Activated CD4-positive, CD25-positive, alpha-beta regulatory T cell treated with anti-CD3 and anti-CD28 coated beads, Interleukin-2, amount 50 U/mL, for 16 hours (primary cell): ENCODE data around the gene CDYL.
"Not testable (repeated sequence)": the region's sequence is repeated elsewhere in the genome, so short reads cannot be mapped to it uniquely, and the experiment has no call there.

Experiments
- DNase-seq: peaks from one replicate; pipeline ENCODE4 v3.0.0-alpha.2; 2020; ENCODE audit warnings: low read depth, low spot score

The CDYL gene

GRCh38 chr6:4804095-4804494 lies 27.9 kb downstream of the CDYL start:
- DNase-seq, result no peak

- DNase-seq, result no peak
Measured at GRCh38 chr6:4805553-4806336, 29.5 kb downstream of the CDYL start.

GRCh38 chr6:4806337-4806725 lies 30.1 kb downstream of the CDYL start:
- DNase-seq, result no peak

- DNase-seq, result no peak
Measured at GRCh38 chr6:4806791-4807190, 30.6 kb downstream of the CDYL start.

- DNase-seq, result no peak
Measured at GRCh38 chr6:4808396-4808795, 32.2 kb downstream of the CDYL start.

GRCh38 chr6:4809999-4810918 lies 34.1 kb downstream of the CDYL start:
- no peak for DNase-seq

DNA sequence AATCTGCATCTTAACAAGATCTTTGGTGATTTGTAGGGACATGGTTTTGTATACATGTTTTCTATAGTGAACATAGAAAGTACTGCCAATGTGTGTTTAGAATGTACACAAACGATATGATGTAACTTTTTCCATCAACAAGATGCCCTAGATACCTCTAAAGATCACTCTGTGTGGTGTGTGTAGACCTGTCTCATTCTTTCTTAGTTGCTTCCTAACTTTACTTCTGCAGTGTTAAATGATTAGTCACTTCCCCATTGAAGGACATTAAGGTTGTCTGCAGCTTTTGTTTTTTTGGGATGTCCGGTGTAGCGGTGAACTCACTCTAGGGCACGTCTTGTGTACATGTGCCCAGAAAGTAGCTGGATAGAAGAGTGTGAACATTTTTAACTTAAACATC lies 35.9 kb downstream of the CDYL start:
- DNase-seq, result no peak

DNA sequence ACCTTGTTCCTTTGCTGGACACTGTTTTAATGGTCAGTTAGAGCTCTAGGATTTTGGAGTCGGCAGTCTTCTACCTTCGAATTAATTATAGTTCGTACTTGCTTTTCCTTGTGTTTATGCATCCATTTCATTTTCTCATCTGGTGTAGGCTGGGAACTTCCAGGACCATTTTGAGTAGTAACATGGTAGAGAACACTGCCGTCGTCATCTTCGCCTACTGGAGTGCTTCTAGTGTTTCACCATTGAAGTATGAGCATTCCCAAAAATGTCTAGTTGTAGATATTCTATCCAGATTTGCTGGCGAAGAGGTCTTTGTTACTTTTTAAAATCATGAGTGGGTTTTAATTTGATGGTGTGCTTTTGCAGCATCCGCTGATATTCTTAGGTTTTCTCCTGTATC lies 36.9 kb downstream of the CDYL start:
- DNase-seq, result no peak

DNA sequence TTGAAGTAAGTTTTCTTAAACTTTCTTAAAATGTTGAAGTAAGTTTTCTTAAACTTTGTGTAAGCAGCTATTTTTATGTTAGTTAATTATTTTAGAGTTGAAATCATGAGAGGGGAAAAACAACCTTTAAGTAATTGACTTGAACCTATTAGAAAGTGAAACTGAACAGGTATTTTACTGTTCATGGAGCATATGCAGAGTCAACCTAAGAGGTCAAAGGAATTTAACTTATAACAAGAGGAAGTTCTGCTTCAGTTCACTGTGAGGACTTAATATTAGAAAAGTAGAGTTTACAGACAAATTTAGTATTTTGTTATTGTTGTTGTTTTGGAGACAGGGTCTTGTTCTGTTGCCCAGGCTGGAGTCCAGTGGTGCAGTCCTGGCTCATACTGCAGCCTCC lies 38.0 kb downstream of the CDYL start:
- no peak for DNase-seq

DNA sequence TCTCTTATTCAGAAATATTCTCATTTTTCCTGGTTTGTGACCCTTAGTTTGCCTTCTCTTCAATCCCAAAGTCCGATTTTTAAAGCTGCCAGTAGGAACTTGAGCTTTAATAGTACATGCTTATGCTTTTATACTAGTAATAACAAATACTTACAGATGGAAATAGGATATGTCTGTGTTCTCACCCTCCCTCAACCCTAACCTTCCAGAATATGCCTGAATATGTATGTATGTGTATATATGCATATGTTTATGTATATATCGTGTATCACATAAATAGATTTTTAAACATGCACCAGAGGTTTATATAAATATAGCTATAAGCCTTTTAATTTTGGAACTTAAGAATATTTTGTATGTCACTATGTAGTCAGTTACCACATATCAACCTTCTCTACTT lies 38.8 kb downstream of the CDYL start:
- DNase-seq, result no peak

GRCh38 chr6:4815584-4815983 lies 39.4 kb downstream of the CDYL start:
- DNase-seq, result no peak

GRCh38 chr6:4816904-4817303 lies 40.7 kb downstream of the CDYL start:
- DNase-seq, result no peak

GRCh38 chr6:4817551-4817950 lies 41.3 kb downstream of the CDYL start:
- no peak for DNase-seq

DNA sequence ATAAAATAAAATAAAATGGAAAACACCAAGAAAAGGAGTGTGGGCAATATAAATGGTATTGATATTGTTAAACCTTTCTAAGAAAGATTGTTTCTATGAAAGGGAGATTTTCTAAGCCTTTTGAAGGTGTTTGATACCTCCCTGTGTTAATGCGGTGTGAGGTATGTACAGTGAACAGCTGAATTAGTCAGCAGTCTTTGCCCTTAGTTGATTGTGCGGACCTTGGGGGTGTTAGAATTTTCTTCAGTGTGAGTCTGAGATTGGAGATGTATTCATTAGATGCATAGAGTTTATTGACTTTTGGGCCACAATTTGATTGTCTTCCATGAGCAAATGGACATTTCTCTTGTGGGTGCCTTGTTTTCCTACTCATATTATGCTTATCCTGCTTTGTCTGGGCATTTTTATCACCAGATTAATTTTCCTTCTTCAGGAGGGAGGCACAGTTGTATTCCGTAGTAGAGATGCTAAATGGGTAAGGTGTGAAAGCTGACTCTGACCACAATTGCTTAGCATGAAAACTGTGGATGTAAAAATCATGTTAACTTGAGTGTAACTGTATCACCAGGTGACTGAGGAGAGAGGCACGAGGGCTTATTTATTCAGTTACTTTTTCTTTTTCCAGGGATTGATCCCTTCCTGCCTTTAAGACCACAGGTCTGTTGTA lies 42.2 kb downstream of the CDYL start:
- DNase-seq, result no peak

GRCh38 chr6:4819706-4820283 lies 43.6 kb downstream of the CDYL start:
- no peak for DNase-seq

GRCh38 chr6:4820704-4821276 lies 44.6 kb downstream of the CDYL start:
- DNase-seq, result no peak

DNA sequence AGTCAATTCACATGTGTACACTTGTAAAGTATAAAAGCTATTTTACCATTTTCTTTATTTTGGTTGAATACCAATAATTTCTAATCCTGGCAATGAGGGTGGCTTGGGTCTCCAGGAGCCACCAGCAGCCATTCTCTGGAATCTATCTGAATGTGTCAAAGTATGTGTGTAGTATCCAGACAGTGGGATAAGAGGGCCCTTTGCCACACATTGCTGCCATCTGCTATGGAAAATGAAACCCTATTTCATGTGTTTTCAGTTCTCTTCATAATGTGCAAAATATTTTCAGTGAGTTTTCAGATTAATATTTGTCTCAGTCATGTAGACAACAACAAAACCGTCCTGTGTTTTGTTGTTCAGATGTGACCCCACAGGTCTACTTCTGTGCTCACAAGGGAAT lies 46.3 kb downstream of the CDYL start:
- no peak for DNase-seq

DNA sequence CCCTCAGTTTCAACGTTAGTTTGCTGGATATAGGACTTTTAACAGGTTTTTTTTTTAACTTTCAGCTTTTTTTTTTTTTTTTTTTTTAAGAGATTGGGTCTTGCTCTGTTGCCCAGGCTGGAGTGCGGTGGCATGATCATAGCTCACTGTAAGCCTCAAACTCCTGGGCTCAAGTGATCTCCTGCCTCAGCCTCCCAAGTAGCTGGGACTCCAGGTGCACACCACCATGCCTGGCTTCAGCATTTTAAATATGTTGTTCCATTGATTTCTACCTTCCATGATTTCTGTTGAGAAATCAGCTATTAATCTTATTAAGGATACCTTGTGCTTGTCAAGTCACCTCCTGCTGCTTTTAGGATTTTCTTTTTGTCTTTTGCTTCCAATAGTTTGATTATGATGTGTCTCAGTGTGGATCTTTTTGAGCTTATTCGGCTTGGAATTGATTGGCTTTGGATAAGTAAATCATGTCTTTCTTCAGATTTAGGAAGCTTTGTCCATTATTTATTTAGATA lies 52.0 kb downstream of the CDYL start:
- no peak for DNase-seq

DNA sequence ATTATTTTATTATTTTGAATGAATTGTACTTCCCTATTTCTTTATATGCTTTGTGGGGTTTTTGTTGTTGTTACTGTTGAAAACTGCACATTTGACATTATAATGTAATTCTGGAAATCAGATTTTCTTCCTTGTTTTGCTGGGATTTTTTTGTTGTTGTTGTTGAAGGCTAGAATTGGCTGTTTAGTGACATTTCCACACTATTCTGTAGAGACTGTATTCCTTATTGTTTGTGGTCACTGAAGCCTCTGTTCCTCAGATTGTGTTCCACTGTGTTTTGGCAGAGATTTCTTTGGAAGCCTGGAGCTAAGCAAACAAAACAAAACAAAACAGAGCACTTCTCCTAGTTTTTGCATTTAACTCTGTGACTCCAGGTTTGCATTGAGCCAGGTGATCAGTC lies 52.9 kb downstream of the CDYL start:
- no peak for DNase-seq

GRCh38 chr6:4835540-4835939 lies 59.3 kb downstream of the CDYL start:
- DNase-seq, result not testable (repeated sequence)

DNA sequence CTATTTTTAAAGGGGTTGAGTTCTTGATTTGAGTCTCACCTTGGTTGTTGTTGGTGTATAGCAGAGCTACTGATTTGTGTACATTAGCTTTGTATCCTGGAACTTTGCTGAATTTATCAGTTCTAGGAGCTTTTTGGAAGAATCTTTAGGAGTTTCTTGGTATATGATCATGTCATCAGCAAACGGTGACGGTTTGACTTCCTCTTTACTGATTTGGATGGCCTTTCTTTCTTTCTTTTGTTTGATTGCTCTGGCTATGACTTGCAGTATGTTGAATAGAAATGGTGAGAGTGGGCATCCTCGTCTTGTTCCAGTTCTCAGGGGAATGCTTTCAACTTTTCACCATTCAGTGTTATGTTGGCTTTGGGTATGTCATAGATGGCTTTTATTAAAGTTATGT lies 64.0 kb downstream of the CDYL start:
- no peak for DNase-seq
